Pons (tissue), 1 donor: Measurements from ENCODE around the gene HAUS1.

ENCODE experiments used
- DNase-seq: peaks from one replicate; pipeline ENCODE4 v3.0.0-alpha.2; 2016; ENCODE audit warnings: low spot score

HAUS1 gene, protein sequence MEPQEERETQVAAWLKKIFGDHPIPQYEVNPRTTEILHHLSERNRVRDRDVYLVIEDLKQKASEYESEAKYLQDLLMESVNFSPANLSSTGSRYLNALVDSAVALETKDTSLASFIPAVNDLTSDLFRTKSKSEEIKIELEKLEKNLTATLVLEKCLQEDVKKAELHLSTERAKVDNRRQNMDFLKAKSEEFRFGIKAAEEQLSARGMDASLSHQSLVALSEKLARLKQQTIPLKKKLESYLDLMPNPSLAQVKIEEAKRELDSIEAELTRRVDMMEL

DNA sequence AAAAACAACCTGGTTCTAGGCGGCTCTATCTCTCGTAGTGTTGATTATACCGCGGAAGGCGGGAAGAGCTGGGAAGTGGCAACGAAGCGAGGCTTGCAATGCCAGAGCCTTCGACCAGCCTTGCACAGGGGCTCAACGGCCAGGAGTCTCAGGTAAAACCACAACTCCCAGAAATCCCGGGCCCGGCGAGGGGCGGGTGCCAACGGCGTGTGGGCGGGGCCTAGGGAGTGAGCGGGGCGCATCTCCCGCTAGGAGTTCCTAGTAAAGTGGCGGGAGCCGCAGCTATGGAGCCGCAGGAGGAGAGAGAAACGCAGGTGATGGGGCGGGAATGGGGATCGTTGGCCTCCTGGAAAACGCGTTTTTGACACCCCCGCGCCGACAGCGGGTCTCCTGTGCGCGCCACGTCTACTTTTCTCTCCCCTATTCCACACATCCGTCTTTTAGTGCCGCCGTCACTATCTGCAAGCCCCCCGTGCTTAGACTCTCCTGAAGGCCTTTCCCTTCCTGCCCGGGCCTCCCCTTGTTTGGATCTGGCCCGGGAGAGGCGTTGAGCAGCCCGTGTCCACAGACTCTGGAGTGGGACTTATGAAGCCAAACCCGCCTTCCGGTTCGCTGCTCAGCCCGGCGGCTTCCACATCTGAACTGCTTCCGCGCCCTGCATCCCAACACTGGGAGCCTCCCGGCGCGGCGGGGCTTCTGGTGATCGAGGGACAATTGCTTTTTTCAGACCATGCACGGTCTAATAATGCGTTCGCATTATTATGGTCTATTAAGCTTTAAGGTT lies at the start of gene HAUS1:
Gene HAUS1, plus strand, starts transcription at position 258 of the 784 bp plus-strand sequence. Its CDS starts 27 bp downstream, at position 285.
- DNase-seq, result peak; percentile 91

DNA sequence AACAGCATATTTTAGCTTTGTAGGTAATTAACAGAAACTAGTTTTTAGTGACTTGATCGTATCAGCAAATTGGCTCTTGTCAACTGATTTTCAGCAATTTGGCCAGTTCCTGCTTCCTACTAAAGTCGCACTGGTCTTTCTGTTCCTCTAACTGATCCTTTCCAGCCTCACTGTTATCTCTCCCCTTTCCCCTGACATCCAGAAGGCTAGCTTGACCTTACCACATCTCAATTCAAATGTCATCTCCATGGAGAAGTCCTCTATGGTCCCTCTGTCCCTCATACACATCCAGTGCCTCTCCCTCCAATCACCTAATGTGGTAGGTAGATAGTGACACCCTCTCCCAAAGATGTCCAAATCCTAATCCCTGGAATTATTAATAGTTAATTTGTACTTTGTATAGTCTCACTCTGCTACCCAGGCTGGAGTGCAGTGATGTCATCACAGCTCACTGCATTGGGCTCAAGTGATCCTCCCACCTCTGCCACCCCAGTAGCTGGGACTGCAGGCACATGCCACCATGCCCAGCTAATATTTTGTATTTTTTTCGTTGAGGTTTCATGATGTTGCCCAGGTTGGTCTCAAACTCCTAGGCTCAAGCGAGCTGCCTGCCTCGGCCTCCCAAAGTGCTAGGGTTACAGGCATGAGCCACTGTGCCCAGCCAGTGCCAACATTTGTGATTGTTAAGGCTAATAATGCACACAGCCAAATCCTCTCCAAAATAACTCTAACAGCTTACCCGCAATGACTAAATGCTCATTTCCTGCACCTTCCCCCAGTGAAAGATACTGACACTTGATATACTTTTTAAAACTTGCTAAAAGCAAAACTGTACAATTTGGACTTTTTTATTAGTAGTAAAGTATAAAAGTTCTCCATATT lies 49.0 kb upstream of the HAUS1 start:
- DNase-seq, result no peak

DNA sequence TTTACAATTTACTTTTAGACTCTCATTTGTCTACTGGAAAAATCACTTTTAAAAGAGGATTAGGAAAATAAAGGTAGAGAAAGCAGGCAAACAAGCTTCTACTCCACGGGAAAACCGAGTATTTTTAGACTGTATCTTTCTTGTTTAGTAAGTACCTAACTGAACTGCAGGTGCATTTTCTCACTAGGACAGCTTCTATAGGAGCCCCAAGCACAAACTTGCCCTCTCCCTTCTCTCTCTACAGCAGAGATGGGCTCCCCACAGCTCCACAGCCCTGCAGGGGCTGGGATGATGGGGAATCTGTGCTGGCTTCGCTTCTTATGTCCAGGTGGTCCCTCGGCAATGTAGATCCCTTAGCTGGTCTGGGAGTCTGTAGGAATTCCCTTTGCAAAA lies 48.4 kb upstream of the HAUS1 start:
- no peak for DNase-seq

DNA sequence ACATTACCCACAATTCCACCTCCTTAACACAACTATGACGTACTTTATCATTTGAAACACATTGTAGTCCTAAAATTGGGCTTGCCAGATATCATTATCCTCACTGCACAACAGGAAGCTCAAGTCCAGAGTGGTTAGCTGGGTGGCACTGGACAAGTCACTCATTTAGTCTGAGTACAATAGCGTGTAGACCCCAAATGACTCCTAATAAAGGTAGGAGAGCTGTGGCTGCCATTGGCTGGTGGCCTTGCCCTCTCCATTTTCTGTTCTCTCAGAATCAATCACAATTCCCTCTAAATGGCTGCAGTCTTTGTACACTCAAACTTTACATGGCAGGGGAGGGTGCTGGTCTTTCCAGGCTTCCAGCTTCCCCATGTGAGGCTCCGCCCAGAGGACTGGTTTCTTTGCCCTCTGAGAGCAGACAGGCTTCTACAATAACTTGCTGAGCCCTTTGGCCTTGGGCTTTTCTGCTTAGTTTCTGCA lies 43.8 kb upstream of the HAUS1 start:
- no peak for DNase-seq

DNA sequence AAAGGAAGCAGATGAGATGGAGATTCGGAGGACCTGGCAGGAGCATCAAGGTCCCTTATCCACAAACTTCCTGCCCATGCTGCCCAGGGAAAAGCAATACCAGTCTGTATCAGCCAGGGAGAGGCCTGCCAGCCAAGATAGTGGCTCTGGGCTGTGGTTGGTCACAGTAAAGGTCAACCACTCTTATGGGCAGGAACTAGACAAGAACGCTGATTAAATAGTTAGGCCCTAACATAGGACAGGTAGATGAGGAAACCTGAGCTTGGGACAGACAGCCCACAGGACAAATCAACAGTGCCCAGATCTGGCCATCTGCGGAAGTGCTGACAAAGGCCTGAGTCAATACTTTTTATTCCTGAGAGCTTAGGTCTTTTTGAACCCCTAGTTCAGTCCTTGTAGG lies 42.8 kb upstream of the HAUS1 start:
- no peak for DNase-seq

DNA sequence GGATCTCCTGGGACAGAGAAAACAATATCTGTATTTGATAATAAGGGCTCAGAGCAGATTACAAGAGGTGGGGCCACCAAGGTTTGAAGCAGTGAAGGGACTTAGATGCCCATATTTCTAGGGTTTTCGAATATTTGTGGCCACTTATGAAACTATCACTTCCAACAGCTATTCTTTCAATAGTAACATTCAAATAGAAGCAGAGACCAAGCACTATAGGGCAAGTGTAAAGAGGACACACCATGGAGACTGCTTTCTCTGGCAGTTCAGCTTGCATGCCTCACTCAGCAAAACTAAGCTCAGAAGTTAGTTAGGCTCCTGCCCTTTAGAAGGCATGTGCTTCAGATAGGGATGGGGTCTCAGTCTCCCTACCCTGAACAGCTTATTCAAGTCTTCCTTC lies 42.4 kb upstream of the HAUS1 start:
- DNase-seq, result no peak

DNA sequence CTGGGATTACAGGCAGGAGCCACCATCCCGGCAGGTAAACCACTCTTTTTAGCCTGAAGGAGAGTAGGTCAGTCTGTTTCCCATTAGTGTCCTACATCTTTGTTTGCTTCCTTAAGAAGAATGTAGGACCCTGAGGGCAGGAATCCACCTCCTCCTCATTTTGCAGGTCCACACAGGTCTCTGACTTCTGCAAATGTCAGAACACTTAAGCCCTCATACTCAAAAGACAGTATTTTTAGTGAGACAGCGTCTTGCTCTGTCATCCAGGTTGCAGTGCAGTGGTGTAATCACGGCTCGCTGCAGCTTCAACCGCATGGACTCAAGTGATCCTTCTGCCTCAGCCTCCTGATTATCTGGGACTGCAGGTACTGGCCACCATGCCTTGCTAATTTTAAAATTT lies 41.4 kb upstream of the HAUS1 start:
- no peak for DNase-seq

DNA sequence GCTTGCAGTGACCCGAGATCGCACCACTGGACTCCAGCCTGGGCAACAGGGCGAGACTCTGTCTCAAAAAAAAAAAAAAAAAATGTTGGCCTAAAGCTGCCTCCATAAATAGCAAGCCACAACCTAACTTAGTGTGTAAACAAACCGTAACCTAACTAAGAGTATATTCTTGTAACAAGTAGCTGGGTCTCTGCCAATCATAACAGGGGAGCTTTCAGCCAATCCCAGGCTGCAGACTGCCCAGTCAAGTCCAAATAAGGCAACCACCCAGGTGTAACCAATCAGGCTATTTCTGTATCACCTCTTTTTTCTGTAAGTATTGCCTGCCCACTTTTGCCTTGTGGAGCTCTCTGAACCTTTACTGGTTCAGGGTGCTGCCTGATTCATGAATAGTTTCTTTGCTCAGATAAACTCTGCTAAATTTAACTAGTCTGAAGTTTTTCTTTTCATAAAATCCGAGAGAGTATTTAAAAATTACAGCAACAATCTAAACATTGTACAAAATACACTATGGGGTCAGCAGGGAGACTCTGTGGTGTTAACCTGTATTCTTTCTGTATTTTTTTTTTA lies 36.7 kb upstream of the HAUS1 start:
- no peak for DNase-seq

DNA sequence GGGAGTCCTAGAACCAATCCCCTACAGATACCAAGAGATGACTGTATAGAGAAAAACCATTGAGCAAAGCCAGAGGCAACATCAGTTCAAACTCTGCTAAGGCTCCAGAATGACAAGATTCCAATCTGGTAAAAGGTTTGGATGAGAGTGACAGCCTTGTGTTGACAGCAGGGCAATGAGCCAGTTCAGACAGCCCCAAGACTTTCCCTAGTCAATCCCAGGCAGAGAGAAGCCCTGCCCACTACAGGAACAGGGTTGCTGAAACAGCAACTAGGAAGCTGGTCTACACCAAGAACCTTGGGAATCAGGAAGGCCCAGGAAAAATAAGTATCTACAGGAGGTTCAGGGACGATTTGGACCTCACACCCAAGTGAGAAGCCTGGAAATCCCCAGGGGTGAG lies 35.4 kb upstream of the HAUS1 start:
- no peak for DNase-seq

DNA sequence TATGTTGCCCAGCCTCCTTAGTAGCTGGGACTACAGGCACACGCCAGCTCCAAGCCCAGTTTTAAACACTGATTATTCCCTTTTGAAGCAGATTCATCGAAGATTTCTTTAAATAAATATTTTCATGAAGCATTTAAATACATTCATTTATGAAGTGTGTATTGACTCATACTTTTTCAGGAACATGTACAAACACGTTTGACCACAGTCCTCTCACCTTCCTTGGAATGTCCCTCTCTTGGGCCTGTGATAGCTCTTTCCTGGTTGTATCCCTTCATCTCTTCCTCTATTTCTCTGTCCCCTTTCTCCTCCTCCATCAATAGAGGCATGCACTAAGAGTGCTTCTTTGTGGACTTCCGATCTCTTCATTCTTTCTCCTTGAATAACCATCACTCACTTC lies 34.7 kb upstream of the HAUS1 start:
- no peak for DNase-seq

DNA sequence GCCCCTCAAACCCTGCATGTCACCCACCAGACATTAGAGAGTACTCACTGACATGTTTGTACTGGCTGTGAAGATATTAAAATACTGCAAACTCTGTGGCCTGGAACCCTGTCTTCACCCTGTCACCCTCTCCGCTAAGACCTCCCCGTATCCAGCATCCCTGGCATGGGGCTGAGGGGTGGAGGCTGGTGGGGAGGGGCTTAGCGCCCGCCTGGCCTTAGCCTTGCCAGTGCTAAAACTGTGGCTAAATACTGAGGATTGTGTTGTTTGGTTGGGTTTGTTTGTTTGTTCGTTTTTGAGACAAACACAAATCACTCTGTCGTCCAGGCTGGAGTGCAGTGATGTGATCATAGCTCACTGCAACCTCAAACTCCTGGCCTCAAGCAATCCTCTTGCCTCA lies 34.0 kb upstream of the HAUS1 start:
- DNase-seq, result no peak

DNA sequence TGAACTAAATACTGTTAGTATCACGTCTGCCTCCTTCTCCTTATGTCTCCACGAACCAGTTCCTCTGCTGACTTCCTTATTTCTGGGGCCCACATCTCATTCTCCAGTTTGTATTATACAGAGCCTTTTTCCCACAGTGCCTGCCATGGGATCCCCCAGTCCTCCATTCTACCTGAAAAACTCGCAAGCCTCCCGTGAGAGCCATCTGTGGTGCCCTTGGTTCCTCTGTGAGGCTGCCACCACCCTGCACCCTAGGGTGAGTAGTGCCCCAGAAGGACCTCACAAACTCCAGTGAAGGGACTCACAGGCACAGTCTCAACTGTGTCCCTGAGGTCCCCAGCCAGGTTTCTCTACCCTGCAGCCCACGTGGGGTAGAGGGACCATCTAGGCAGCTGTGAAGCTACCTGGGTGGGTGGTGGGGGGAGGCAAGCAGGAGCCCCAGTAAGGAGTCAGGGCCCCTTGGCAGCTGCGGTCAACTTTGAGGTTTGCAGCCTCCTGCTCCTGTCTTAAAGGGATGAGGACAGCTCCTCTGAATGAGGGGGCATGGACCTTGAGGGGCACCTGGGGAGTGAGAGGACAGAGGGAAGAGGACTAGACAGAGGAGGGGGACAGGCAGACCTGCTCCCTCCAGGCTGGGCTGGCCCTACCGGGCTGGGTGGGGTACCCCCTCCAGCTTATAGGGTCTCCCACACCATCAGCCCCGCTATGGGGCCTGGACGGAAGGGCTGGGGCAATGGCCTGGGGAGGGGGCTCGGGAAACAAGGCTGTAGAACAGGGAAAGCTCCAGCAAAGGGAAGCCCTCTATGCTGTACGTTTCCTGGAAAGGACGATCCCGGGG lies 33.2 kb upstream of the HAUS1 start:
- DNase-seq, result peak; percentile 26

DNA sequence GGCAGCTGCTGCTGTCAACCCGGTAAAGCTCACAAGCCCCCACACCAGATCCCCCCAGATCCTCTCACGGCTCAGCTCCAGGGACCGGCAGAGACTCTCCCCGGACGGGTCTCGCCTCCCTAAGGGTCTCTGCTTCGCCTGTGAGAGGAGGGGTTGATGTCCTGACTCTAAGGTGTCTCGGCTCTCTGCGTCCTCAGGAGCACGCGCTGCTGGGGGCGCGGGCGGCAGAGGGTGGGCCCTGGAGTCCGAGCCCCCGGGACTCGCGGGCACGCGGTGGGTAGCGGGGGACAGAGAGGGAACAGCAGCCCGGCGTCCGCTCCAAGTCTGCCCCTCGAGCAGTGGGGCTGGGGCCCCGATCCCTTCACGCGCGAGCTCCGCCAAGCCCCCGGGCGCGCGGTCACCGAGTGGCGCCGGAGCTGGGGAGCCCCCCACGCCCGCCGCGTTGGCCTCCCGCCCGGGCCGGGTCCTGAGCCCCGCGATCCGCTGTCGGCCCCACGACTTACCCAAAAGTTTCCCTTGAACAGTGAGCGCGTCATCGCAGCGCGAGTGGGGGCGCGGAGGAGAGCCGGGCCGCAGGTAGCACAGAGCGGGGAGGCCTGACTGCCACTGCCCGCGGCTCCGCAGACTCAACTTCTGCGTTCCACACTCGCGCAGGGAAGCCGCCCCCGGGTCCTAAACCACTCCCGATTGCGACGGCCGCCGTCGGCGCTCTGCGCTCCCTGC lies 32.4 kb upstream of the HAUS1 start, which contains the start of gene PSTPIP2:
Gene PSTPIP2, minus strand, starts transcription at position 608 of the 723 bp plus-strand sequence. Its CDS starts 72 bp downstream, at position 536.
- no peak for DNase-seq

DNA sequence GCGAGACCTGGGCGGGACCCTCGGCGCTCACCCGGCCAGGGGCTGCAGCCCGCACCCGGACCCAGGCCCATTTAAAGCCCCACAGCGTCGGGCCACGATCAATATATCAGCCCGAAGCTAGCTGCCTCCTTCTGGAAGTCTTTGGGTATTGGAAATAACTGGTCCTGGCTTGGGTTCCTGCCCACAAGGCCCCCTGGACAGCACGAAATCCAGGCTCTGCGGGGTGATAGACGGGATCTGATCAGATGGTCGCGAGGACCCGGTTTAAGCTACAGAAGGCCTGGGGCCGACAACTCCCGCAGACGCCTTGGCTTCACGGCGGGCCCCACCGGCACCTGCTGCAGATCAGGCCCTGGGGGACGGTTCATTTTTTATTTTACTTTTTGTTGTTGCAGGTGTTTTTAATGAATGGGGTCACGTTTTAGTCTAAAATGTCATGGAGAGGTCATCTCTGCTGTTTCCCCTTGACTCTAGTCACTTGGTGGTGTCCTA lies 31.8 kb upstream of the HAUS1 start:
- no peak for DNase-seq

DNA sequence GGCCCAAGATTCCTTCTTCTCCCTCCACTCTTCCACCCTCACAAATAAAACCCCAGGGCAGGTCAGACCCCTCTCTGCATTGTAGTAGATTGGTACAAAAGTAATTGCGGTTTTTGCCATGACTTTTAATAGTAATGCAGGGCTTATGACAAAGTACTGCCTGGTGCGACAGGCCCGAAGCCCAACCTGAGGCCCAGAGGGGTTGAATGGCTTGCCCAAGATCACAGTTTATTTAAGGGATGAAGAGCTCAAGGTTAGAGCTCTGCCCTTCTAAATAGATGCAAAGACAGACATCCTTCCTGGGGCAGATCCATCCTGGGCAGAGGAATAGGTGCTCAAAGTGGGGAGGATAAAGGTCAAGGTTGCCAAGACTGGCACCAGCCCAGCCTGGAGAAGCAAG lies 31.2 kb upstream of the HAUS1 start:
- no peak for DNase-seq

DNA sequence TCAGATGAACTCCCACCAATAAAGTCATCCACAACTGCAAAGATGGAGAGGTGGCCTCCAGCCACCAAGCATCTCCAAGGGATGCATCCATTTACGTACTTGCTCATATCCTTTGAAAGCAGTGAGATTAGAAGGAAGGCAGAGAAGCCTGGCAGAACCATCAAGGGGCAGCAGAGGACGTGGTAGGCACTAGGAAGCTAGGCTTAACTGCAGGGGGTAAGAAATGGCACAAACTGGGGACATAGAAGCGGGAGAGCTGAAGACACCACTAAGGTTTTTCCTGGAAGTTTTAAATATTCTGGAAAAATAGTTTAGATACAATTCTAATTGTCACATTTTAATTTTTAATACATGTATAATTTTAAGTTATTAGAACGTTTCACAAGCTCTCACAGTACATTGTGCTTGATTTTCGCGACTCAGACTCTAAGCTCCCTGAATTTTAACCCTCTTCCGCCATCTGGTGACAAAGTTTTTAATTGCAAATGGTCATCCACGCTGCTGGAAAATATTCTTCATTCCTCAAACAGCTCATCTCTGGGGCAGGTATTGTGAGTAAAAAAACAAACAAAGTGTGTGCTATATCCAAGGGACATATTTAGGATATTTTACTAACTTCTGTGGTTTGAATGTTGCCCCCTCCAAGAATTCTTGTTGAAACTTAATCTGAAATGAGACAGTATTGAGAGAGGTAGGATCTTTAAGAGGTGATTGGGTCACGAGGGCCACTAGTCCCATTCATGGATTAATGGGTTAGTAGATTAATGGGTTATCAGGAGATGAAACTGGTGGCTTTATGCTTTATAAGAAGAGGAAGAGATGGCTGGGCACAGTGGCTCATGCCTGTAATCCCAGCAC lies 30.5 kb upstream of the HAUS1 start:
- peak; percentile 83 for DNase-seq

DNA sequence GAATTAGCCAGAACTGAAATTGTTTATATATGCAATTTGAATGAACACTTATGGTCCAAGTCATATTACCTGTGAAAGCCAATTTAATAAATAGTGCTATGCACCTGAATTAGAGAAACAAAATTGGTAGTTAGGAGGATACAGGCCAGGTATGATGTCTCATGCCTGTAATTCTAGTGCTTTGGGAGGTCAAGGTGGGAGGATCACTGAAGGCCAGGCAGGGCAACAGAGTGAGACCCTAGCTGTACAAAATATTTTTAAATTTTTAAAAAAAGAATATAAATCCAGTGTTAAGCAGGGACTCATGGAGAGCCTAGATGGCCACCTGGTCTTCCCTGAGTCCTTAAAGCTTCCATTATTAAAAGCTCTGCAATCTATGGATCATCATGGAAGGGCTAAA lies 24.8 kb upstream of the HAUS1 start:
- DNase-seq, result no peak

DNA sequence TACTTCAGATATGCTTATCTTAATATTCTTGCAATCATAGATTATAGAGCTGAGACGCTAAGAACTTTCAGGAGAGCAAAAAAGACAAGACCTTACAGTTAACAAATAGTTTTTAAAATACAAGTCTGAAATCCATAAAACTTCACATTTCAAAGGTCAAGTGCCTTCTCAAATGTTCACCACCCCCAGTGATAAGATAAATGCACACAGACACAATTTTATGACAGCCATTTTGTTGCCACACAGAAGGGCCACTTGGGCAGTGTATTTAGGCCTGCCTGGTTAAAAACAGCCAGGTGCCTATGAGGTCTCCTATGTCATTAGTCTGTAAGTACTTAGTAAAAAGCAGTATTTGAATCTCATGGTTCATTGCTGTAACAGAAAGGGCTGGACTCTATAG lies 24.0 kb upstream of the HAUS1 start:
- DNase-seq, result no peak

DNA sequence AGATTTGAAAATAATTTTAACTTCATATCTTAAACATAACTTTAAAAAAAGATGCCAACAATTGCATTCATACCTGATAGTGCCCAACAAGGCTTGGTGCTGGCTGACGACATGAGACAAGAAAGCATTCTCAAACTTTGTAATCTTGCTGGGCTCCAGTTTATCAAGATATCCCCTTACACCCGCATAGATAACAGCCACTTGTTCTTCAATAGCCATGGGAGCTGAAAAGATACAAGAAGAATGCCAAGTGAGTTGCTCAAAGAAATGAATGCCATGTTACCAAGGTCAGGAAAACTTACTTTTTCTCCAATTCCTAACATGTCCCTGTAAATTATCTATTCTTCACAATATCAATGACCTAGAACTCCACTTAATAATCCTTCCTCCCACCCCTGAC lies 19.8 kb upstream of the HAUS1 start:
- no peak for DNase-seq
